Right lobe of liver (tissue), 4 donors: ENCODE measurements around the gene ADAM23.

Experiments
- CTCF ChIP-seq, 4 donors: fragments of 200-600 bp in 3 of 4; fragments of 450-650 bp in 1 of 4; IDR thresholded peaks; one replicate each; pipeline versions ENCODE4 v1.5.1 to v1.8.0; 2016 to 2022; ENCODE audit warnings: antibody characterized with exemption in 4 of 4, mild to moderate bottlenecking in 2 of 4
- POLR2A ChIP-seq: fragments of 450-650 bp; IDR thresholded peaks from one replicate; pipeline ENCODE4 v1.6.1; 2017; ENCODE audit warnings: antibody characterized with exemption, mild to moderate bottlenecking
- donor health status: DM: no; HTN: no; CAD: no.
- donor health status: DM: no; HTN: no; CAD: no.
- donor health status: DM: no; HTN: yes; CAD: no.

DNA sequence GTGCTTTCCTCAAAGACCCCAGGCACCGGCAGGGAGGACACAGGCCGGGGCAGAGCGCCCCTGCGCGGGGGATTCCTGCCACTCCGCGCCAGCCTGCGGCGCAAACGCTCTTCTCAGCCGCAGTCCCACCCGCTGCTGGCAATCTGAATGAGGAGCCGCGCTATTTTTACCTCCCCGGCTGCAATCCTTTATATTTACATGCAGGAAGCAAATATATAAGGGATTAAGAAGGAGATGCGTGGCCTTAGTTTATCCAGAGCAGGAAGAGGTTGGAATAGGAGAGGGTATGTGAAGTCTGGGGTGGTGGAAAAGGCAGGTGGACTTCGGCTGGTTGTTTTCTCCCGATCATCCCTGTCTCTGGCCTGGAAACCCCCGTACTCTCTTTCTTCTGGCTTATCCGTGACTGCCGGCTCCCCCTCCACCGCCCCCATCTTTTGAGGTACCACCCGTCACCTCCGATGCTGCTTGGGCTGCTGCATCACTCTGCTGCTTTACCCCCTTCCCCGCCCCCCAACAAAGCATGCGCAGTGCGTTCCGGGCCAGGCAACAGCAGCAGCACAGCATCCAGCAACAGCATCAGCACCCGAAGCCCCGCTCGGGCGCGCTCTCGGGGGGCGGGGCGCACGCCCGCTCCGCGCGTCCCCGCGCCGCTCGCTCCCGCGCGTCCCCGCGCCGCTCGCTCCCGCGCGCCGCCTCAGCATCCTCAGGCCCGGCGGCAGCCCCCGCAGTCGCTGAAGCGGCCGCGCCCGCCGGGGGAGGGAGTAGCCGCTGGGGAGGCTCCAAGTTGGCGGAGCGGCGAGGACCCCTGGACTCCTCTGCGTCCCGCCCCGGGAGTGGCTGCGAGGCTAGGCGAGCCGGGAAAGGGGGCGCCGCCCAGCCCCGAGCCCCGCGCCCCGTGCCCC lies at the start of gene ADAM23:
- no peak for TF ChIP-seq CTCF (IDR thresholded peaks at IDR 0.05)
- TF ChIP-seq POLR2A, result no peak
